OCI-LY7 (cell line): Measurements from ENCODE around the gene DOCK9. TPM values are rescaled to one million over a fixed set of nuclear protein-coding genes. Genes with fewer than 3 reads are reported as not detected.

Experiments used
- BruUV-seq: library from RNA; stranded (reverse); fragments of 400-500 nt; replicated peaks from 2 replicates; lab custom pipeline; 2021; lab: Mats Ljungman, UMichigan
- CTCF ChIA-PET: fragments of 300-600 bp; sonication (Branson Sonifier 250); formaldehyde crosslinking; loops from one replicate; lab custom pipeline; 2022; ENCODE audit warnings: antibody characterized with exemption; ENCODE audit not compliant: unreplicated experiment; lab: Charles Lee
- POLR2A ChIA-PET: fragments of 300-600 bp; sonication (Branson Sonifier 250); formaldehyde crosslinking; loops from one replicate; lab custom pipeline; 2022; ENCODE audit warnings: antibody characterized with exemption; lab: Charles Lee
- DNase-seq: peaks from one replicate; pipeline ENCODE4 v3.0.0-alpha.2; 2015; ENCODE audit warnings: low spot score
- H2AFZ ChIP-seq: fragments of 200-600 bp; sonication (generic), shearing (Covaris generic); 2 replicates; pipeline ENCODE4 v1.6.1; 2014; ENCODE audit warnings: mild to moderate bottlenecking, antibody characterized with exemption, low read length, moderate library complexity
- H3K27ac ChIP-seq: fragments of 200-600 bp; sonication (generic); 2 replicates; pipeline ENCODE4 v1.5.1; 2014; ENCODE audit warnings: mixed run types, low read depth, mild to moderate bottlenecking, moderate library complexity, low read length, inconsistent platforms; ENCODE audit not compliant: poor library complexity, severe bottlenecking
- H3K36me3 ChIP-seq: fragments of 200-600 bp; sonication (generic); 2 replicates; pipeline ENCODE4 v1.6.1; 2014; ENCODE audit warnings: mild to moderate bottlenecking, antibody characterized with exemption, low read length, moderate library complexity, mixed read lengths; ENCODE audit not compliant: insufficient read depth
- H3K4me1 ChIP-seq: fragments of 200-600 bp; sonication (generic); 2 replicates; pipeline ENCODE4 v1.5.1; 2014; ENCODE audit warnings: mild to moderate bottlenecking, low read length; ENCODE audit not compliant: insufficient read depth, poor library complexity, severe bottlenecking
- H3K4me2 ChIP-seq: fragments of 200-600 bp; sonication (generic); 2 replicates; pipeline ENCODE4 v1.6.1; 2014; ENCODE audit warnings: mild to moderate bottlenecking, low read length
- H3K4me3 ChIP-seq: fragments of 200-600 bp; sonication (generic); 2 replicates; pipeline ENCODE4 v1.5.1; 2014; ENCODE audit warnings: mild to moderate bottlenecking, low read depth, low read length; ENCODE audit not compliant: poor library complexity, severe bottlenecking
- H3K79me2 ChIP-seq: fragments of 200-600 bp; sonication (generic); 2 replicates; pipeline ENCODE4 v1.6.1; 2016; ENCODE audit warnings: low read depth, mild to moderate bottlenecking, low read length, moderate library complexity, mixed read lengths; ENCODE audit not compliant: insufficient read depth
- H3K9me2 ChIP-seq: fragments of 200-600 bp; sonication (generic); 2 replicates; pipeline ENCODE4 v1.6.1; 2016; ENCODE audit warnings: mild to moderate bottlenecking, low read length, mixed read lengths; ENCODE audit not compliant: insufficient read depth
- H3K9me3 ChIP-seq: fragments of 200-600 bp; sonication (generic); 2 replicates; pipeline ENCODE4 v1.6.1; 2014; ENCODE audit warnings: mild to moderate bottlenecking, mixed run types, low read length, mixed read lengths
- H4K20me1 ChIP-seq: fragments of 200-600 bp; sonication (generic); 2 replicates; pipeline ENCODE4 v1.6.1; 2014; ENCODE audit warnings: mild to moderate bottlenecking, antibody characterized with exemption, low read length, moderate library complexity, mixed read lengths; ENCODE audit not compliant: insufficient read depth
- EZH2phosphoT487 ChIP-seq: fragments of 200-600 bp; sonication (generic); IDR thresholded peaks from 2 replicates; pipeline ENCODE4 v1.6.1; 2018; ENCODE audit warnings: low read depth, borderline replicate concordance, mild to moderate bottlenecking, mixed run types, antibody characterized with exemption, low read length, moderate library complexity, mixed read lengths
- intact Hi-C: fragments of 100-400 bp; cut with micrococcal nuclease; formaldehyde crosslinking; loops from one replicate; pipeline ENCODE4 v1.10.0; 2022; ENCODE audit not compliant: unreplicated experiment
- total RNA-seq, 2 experiments: library from RNA; depleted of rRNA in 1 of 2; stranded (reverse); fragments of >200 nt in 1 of 2; shearing (Covaris generic) in 1 of 2; gene quantifications; 2 replicates each; pipeline ENCODE4 v1.2.3, GENCODE V29; 2014 to 2022
- TF ChIP-seq, protein P1 (sequence below): fragments of 200-600 bp; sonication (generic); conservative IDR thresholded peaks from 2 replicates; pipeline ENCODE4 v1.5.1; 2014; ENCODE audit warnings: mild to moderate bottlenecking, antibody characterized with exemption, low read length, moderate library complexity, mixed read lengths

Gene DOCK9
- total RNA-seq, 2 experiments from 2014 or later, result 24.0 to 28.0 TPM

DNA sequence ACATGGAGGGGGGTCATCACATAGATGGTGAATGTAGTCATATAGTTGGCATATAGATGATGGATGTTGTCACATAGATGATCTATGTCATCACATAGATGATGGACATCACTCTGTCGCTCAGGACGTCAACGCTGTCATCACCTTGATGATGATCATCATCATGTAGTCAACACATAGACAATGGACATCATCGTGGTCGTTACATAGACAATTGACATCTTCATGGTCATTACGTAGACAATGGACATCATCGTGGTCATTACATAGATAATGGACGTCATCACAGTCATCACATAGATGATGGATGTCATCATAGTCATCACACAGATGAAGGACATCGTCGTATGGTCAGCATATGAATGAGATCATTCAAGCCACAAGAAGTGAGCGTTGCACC lies 196.8 kb downstream of the DOCK9 start:
- Histone ChIP-seq H4K20me1 (no peaks in the 10 kb centered on the region), H3K9me3 (no peaks in the 10 kb centered on the region), H3K36me3 (no peaks in the 10 kb centered on the region), H3K4me3 (no peak overlapping the region), H2AFZ (no peak overlapping the region), H3K9me2 (no peaks in the 10 kb centered on the region), H3K27ac (no peak overlapping the region), H3K4me2 (no peak overlapping the region), H3K79me2 (no peaks in the 10 kb centered on the region), H3K4me1 (no peaks in the 10 kb centered on the region)
- ChIA-PET POLR2A (no interaction called here), CTCF (no interaction called here)
- TF ChIP-seq EZH2phosphoT487, result no peak
- TF ChIP-seq, protein P1, sequence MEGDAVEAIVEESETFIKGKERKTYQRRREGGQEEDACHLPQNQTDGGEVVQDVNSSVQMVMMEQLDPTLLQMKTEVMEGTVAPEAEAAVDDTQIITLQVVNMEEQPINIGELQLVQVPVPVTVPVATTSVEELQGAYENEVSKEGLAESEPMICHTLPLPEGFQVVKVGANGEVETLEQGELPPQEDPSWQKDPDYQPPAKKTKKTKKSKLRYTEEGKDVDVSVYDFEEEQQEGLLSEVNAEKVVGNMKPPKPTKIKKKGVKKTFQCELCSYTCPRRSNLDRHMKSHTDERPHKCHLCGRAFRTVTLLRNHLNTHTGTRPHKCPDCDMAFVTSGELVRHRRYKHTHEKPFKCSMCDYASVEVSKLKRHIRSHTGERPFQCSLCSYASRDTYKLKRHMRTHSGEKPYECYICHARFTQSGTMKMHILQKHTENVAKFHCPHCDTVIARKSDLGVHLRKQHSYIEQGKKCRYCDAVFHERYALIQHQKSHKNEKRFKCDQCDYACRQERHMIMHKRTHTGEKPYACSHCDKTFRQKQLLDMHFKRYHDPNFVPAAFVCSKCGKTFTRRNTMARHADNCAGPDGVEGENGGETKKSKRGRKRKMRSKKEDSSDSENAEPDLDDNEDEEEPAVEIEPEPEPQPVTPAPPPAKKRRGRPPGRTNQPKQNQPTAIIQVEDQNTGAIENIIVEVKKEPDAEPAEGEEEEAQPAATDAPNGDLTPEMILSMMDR, result no peak
- intact Hi-C loops, result no loop called here
- DNase-seq, result no peak
- BruUV-seq, result no TSS peak

DNA sequence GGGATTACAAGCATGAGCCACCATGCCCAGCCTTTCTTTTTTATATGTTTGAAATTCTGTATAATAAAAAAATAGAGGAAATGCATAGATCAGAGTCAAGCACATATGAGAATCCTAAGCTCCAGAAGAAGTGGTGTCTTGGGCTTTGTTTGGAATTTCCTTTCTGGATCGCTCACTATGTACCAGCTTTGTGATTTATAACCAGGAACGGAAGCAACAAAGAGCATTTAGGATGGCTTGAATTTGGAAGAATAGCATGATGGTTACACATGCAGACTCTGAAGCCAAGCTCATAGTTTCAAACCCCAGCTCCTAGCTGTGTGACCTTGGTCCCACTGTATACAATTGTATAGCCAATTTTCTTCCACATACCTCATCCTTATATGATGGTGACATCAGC lies 197.4 kb downstream of the DOCK9 start:
- Histone ChIP-seq H3K4me3 (no peak overlapping the region), H4K20me1 (no peaks in the 10 kb centered on the region), H3K36me3 (no peaks in the 10 kb centered on the region), H3K79me2 (no peaks in the 10 kb centered on the region), H3K9me3 (no peaks in the 10 kb centered on the region), H3K9me2 (no peaks in the 10 kb centered on the region), H2AFZ (no peak overlapping the region), H3K4me2 (no peak overlapping the region), H3K27ac (no peak overlapping the region), H3K4me1 (no peaks in the 10 kb centered on the region)
- ChIA-PET CTCF (no interaction called here), POLR2A (no interaction called here)
- no peak for DNase-seq
- TF ChIP-seq, protein P1, result no peak
- TF ChIP-seq EZH2phosphoT487, result no peak
- intact Hi-C loops, result no loop called here
- BruUV-seq, result no TSS peak

DNA sequence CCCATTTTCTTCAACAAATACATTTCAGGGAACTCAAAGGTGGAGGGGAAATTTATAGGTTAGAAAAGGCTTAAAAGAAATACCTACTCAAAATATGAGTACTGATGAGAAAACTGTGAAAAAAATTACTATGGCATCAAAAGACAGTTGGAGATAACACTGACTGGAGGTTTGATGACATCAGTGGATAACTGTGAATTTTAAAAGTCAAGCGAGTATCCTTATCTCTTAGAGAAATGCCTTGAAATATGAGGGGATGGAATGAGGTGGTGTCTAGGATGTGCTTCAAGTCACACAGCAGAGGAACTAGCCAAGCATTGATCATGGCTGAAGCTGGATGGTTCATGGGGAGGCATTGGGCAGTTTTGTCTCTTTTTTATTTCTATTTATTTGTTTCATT lies 198.2 kb downstream of the DOCK9 start:
- Histone ChIP-seq H3K9me2 (no peaks in the 10 kb centered on the region), H3K79me2 (no peaks in the 10 kb centered on the region), H3K4me3 (no peak overlapping the region), H3K4me2 (no peak overlapping the region), H3K27ac (no peak overlapping the region), H2AFZ (no peak overlapping the region), H3K9me3 (no peaks in the 10 kb centered on the region), H4K20me1 (no peaks in the 10 kb centered on the region), H3K36me3 (no peaks in the 10 kb centered on the region), H3K4me1 (no peaks in the 10 kb centered on the region)
- no TSS peak for BruUV-seq
- CTCF ChIA-PET, result no interaction called here
- POLR2A ChIA-PET, result interaction anchor here (0.6 kb wide), 1 partner anchor 25 kb away, joined by 3 read pairs; no protein-coding TSS in a partner anchor
- intact Hi-C loops, result no loop called here
- DNase-seq, result no peak
- no peak for TF ChIP-seq EZH2phosphoT487
- TF ChIP-seq, protein P1, result no peak
